ENCODE data around the gene HDDC3.

DNA sequence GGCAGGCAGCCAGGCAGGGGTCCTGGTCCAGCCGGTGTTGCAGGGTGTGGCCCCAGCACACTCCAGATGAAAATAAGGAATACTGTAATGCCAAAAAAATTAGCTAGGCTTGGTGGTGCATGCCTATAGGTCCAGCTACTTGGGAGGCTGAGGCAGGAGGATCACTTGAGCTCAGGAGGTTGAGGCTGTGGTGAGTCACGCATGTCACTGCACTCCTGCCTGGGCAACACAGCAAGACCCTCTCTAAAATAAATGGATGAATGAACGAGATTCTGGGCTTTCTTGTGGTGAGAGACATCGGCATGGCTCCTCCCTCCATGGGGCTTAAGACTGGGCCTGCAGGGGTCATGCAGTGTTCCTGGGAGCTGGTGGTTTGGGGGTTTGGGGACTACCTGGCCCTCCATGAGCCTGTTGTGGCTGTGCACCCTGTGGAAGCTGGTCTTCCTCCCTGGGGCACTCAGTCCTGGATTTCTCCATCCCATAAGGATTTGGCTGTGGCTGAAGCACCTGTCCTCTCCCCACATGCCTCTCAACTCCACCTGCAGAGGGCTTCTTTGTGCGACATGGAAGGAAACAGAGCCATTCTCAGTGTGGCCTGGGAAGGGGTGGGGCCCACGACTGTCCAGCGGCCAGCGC is 14.7 kb upstream of the HDDC3 start:
- no peak for TF ChIP-seq FOXK2 (IDR thresholded peaks at IDR 0.05)
- TF ChIP-seq BHLHE40 (IDR thresholded peaks at IDR 0.05; ENCODE audit: borderline replicate concordance): no peak
- no peak for TF ChIP-seq FOXM1 (IDR thresholded peaks at IDR 0.05; ENCODE audit: borderline replicate concordance)

Data from HEK293T (cell line).